ENCODE measurements around the gene ARSK.

ARSK gene

GRCh38 chr5:95624368-95624767, 69.5 kb downstream of the ARSK start:
- no peak overlapping the region for H3K27ac ChIP-seq (ENCODE audit: extremely low read depth, low read depth, low read length)
- no peaks in the 10 kb centered on the region for H3K4me1 ChIP-seq (ENCODE audit: control insufficient read depth, insufficient read depth, low read length)
- ChIA-PET POLR2A (no interaction called here), CTCF (no interaction called here)
- H3K4me3 ChIP-seq (ENCODE audit: low read depth, low read length), result no peak overlapping the region
- H3K9me3 ChIP-seq (ENCODE audit: control insufficient read depth, insufficient read depth, low read depth, low read length), result no peaks in the 10 kb centered on the region
- TF ChIP-seq HIC1 (tag by site-specific recombination; IDR thresholded peaks at IDR 0.05) (no peak), ZNF394 (tag by site-specific recombination; IDR thresholded peaks at IDR 0.05; ENCODE audit: borderline replicate concordance) (no peak), KLF10 (tag by site-specific recombination; IDR thresholded peaks at IDR 0.05) (no peak)
- no peaks in the 10 kb centered on the region for H3K36me3 ChIP-seq (ENCODE audit: control insufficient read depth in 2 of 2, insufficient read depth in 1 of 2, low read length in 2 of 2)

GRCh38 chr5:95626701-95627100, 71.8 kb downstream of the ARSK start:
- Histone ChIP-seq H3K9me3 (ENCODE audit: control insufficient read depth, insufficient read depth, low read depth, low read length) (no peaks in the 10 kb centered on the region), H3K36me3 (ENCODE audit: control insufficient read depth in 2 of 2, insufficient read depth in 1 of 2, low read length in 2 of 2) (no peaks in the 10 kb centered on the region), H3K4me3 (ENCODE audit: low read depth, low read length) (no peak overlapping the region), H3K27ac (ENCODE audit: extremely low read depth, low read depth, low read length) (no peak overlapping the region), H3K4me1 (ENCODE audit: control insufficient read depth, insufficient read depth, low read length) (no peaks in the 10 kb centered on the region)
- POLR2A ChIA-PET, result no interaction called here
- TF ChIP-seq ZNF488 (tag by site-specific recombination; IDR thresholded peaks at IDR 0.05) (no peak), ZNF426 (tag by site-specific recombination; IDR thresholded peaks at IDR 0.05) (no peak), ZNF138 (tag by site-specific recombination; IDR thresholded peaks at IDR 0.05; ENCODE audit: borderline replicate concordance) (no peak), ZNF561 (tag by site-specific recombination; IDR thresholded peaks at IDR 0.05; ENCODE audit: borderline replicate concordance) (no peak), MYNN (tag by site-specific recombination; IDR thresholded peaks at IDR 0.05; ENCODE audit: borderline replicate concordance) (no peak), ZNF19 (tag by site-specific recombination; IDR thresholded peaks at IDR 0.05; ENCODE audit: low read depth) (no peak), KLF17 (tag by site-specific recombination; IDR thresholded peaks at IDR 0.05) (no peak), YY1 (tag by site-specific recombination; IDR thresholded peaks at IDR 0.05) (no peak), ZNF302 (tag by site-specific recombination; IDR thresholded peaks at IDR 0.05; ENCODE audit: low read depth) (no peak)
- TF ChIP-seq, protein P1, sequence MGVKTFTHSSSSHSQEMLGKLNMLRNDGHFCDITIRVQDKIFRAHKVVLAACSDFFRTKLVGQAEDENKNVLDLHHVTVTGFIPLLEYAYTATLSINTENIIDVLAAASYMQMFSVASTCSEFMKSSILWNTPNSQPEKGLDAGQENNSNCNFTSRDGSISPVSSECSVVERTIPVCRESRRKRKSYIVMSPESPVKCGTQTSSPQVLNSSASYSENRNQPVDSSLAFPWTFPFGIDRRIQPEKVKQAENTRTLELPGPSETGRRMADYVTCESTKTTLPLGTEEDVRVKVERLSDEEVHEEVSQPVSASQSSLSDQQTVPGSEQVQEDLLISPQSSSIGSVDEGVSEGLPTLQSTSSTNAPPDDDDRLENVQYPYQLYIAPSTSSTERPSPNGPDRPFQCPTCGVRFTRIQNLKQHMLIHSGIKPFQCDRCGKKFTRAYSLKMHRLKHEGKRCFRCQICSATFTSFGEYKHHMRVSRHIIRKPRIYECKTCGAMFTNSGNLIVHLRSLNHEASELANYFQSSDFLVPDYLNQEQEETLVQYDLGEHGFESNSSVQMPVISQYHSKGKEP (tag by site-specific recombination; IDR thresholded peaks at IDR 0.05), result no peak
- TF ChIP-seq, protein P2, sequence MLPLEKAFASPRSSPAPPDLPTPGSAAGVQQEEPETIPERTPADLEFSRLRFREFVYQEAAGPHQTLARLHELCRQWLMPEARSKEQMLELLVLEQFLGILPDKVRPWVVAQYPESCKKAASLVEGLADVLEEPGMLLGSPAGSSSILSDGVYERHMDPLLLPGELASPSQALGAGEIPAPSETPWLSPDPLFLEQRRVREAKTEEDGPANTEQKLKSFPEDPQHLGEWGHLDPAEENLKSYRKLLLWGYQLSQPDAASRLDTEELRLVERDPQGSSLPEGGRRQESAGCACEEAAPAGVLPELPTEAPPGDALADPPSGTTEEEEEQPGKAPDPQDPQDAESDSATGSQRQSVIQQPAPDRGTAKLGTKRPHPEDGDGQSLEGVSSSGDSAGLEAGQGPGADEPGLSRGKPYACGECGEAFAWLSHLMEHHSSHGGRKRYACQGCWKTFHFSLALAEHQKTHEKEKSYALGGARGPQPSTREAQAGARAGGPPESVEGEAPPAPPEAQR (tag by site-specific recombination; IDR thresholded peaks at IDR 0.05), result no peak
- TF ChIP-seq, protein P3, sequence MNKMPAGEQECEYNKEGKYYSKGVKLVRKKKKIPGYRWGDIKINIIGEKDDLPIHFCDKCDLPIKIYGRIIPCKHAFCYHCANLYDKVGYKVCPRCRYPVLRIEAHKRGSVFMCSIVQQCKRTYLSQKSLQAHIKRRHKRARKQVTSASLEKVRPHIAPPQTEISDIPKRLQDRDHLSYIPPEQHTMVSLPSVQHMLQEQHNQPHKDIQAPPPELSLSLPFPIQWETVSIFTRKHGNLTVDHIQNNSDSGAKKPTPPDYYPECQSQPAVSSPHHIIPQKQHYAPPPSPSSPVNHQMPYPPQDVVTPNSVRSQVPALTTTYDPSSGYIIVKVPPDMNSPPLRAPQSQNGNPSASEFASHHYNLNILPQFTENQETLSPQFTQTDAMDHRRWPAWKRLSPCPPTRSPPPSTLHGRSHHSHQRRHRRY (tag by site-specific recombination; IDR thresholded peaks at IDR 0.05), result no peak
- CTCF ChIA-PET, result no interaction called here

Data from HEK293 (cell line).